NCI-H526 (cell line): ENCODE data around the gene TRMT10B.
"Not testable (repeated sequence)": the region's sequence is repeated elsewhere in the genome, so short reads cannot be mapped to it uniquely, and the experiment has no call there.

Experiments used
- DNase-seq, 2 experiments: peaks; one replicate each; lab custom pipeline; 2025; lab: John Stamatoyannopoulos, UW

The TRMT10B gene

DNA sequence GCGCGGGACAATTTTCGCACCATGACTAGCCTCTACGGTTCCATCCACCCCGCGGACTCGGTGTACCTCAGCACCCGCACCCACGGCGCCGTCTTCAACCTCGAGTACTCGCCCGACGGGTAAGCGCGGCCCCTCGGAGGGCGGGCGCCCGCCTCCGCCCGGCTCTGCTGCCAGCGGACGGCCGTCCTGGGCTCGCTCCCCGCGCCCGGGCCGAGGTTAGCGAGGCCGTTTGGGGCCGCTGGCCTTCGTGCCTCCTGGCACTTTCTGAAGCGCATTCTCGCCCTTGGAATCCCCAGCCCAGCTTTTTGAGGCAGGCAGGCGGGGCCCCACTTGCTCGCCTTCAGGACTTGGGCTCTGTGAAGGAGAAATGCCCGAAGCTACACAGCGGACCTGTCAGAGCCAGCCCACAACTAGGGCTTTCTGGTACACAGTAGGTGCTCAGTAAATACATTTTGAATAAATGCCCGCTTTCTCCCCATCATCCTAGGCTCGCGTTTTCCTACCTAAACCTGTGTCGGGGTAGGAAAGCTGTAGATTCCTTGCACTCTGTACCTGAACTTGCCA lies 47.8 kb downstream of the TRMT10B start:
- peak in 1 of 2 experiments; percentile 70 for DNase-seq

DNA sequence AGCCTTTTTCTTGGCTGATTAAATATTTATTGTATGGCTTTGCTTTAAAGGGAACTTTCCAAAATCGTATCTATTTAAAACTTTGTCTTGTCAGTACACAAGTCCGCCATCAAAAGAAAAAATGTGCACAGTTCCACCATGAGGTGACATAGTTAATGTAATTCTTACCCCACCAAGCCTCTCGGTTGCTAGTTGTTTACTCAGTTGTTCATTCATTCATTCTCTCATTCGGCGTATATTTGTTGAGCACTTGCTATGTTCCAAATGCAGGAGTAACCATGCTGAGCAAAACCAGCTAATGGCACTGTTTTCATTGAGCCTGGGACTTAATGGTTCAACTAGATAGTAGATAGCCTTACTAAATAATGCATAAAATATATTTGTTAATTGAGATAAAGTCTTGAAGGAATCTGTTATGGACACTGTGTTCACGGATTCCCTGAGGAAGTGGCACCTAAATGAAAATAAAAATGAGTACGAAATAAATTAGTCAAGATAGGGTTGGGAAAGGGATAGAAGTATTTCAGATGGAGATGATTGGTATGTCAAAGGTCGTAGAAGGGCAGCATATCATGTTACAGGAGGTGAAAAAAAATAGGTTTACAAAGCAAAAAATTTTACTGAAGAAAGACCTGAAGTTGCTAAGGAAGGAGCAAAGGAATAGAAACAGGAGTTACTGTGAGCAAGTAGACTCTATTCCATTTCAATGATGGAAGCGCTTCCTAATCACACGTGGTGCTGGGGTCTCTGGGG lies 48.5 kb downstream of the TRMT10B start:
- DNase-seq = no peak

DNA sequence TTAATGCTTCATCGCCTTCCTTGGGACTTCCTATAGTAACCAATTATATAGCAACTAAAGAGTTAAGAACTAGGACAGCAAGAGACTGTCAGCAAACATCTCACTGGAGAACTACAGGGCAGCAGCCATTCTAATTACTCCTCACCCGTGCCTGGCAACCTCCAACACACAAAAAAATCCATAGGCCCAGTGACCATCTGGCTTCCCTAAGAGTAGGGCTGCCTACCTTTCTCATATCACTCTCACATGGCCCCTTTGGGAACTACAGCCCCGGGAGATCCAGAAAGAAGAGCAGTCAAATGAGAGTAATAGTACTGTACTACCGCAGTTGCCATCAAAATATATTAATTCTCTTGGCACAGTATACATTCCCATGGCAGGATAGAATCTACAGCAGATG lies 52.7 kb downstream of the TRMT10B start:
- DNase-seq = no peak

DNA sequence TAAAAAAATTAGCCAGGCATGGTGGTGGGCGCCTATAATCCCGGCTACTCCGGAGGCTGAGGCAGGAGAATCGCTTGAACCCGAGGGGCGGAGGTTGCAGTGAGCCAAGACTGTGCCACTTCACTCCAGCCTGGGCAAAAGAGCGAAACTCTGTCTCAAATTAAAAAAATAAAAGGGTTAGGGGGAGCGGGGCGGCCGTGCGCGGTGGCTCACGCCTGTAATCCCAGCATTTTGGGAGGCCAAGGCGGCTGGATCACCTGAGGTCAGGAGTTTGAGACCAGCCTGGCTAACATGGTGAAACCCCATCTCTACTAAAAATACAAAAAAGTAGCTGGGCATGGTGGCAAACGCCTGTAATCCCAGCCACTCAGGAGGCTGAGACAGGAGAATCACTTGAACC lies 56.1 kb downstream of the TRMT10B start:
- DNase-seq = not testable (repeated sequence)

DNA sequence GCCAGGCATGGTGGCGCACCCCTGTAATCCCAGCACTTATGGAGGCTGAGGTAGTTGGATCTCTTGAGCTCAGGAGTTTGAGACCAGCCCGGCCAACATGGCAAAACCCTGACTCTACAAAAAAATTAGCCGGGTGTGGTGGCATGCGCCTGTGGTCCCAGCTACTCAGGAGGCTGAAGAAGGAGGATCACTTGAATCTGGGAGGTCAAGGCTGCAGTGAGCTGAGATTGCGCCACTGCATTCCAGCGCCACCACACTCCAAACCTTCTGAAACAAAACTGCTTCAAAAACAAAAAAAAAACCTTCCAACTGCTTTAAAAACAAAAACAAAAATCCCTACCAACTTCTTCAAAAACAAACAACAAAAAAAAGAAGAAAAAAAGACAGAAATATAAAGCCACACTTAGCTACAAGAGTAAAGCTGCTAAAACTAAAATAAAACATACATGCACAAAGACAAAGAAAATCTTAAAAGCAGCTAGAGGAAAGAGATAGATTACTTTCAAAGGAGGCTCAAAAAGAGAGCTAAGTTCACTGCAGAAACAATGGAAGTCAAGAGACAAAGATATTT lies 58.4 kb downstream of the TRMT10B start:
- DNase-seq = no peak

DNA sequence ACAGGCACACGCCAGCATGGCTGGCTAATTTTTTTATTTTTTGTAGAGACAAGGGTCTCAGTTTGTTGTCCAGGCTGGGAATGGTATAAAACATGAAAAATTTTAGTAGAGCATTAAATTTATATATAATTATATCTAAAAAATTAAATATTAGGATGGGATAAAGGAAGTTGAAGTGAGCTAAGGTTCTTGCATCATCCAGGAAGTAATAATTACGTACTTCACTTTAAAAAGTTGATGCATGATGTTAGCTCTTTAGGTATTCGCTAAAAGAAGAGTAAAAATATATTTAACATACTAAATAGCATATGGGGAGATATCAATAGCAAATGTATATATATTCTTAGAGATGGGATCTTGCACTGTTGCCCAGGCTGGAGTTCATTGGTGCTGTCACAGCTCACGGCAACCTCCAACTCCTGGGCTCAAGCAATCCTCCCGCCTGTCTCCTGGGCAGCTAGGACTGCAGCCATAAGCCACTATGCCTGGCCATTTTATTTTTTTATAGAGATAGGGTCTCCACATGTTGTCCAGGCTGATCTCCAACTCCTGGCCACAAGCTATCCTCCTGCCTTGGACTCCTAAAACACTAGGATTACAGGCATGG lies 59.3 kb downstream of the TRMT10B start:
- DNase-seq = no peak

DNA sequence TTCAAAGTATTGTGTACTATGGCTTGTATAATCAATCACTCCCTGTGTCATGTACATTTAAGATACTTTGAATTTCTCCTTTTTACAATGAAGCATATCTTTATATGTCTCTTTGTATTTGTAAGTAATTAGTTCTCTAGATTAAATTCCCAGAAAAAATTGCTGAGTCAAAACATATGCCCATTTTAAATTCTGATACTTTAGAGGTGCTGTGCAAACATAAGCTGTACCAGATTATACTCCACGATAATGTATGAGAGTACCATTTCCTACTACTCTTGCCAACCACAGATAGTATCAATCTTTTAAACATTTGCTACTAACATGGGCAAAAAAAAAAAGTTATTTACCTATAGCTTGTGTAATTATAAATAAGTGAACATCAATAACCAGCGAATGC lies 65.2 kb downstream of the TRMT10B start:
- no peak for DNase-seq

DNA sequence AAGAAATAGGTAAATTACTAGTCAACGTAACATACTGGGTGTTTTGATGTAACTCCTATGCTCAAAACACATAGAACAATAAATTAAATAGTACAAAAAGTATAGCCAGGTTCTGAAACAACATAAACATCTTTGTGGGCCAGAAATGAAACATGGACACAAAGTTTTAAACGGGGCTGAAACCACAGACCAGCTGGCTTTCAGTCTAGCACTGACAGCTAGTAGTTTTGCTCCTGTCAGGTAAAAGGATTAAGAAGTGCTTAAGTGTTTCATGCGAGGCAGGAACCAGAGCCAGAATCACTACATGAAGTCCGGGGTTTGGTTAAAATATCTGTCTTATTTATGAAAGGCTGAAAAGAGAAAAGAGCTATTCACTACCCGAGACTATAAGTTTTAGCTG lies 66.5 kb downstream of the TRMT10B start:
- DNase-seq = no peak

DNA sequence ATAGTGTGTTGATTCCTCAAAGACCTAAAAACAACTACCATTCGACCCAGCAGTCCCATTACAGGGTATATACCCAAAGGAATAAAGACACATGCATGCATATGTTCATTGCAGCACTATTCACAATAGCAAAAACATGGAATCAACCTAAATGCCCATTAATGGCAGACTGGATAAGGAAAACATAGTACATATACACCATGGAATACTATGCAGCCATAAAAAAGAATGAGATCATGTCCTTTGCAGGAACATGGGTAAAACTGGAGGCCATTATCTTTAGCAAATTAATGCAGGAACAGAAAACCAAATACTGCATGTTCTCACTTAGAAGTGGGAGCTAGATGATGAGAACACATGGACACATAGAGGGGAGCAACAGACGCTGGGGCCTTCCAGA lies 71.6 kb downstream of the TRMT10B start:
- DNase-seq = not testable (repeated sequence)

DNA sequence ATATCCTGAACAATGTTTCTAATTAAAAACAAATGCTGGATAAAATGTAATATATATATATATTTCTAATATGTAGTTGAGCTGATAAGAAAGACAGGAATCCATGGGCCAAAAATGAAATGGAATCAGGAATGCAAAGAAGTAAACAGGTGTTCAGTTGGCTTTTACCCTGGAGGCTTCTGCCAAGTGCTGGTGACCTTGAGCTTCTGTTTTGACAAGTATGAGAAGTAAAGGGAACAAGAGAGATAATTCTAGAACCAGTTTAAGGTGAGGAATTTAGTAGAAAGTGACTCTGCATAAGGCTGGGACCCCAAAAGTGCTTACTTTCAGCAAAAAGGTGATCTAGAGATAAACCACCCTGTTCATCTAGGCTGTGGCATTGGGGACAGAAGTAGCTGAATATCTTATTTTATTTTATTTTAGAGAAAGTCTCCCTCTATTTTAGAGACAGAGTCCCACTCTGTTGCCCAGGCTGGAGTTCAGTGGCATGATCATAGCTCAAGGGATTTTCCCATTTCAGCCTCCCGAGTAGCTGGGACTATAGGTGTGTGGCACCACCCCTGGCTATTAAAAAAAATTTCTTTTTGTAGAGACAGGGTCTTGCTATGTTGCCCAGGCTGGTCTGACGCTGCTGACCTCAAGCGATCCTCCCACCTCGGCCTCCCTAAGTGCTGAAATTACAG lies 74.0 kb downstream of the TRMT10B start:
- DNase-seq = no peak
